Measurements from ENCODE around the gene CETP. TPM values are rescaled to one million over a fixed set of nuclear protein-coding genes. Genes with fewer than 3 reads are reported as not detected.
"Not testable (repeated sequence)": the region's sequence is repeated elsewhere in the genome, so short reads cannot be mapped to it uniquely, and the experiment has no call there.

CETP gene
- total RNA-seq, 2 experiments from 2014 or later, result not detected

DNA sequence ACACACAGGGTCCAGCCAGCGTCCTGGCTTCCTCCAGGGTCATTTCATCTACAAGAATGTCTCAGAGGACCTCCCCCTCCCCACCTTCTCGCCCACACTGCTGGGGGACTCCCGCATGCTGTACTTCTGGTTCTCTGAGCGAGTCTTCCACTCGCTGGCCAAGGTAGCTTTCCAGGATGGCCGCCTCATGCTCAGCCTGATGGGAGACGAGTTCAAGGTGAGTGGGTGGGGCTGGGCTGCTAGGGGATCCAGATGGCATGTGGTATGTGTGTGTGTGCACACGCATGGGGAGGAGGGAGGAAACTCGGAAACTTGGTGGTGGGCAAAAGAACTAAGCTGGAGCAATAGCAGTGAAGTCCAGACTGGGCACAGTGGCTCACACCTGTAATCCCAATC lies 11.5 kb downstream of the CETP start:
- ChIA-PET CTCF (interaction anchor here (10.2 kb wide), 1 partner anchor 9 kb away, joined by 87 read pairs; no protein-coding TSS in a partner anchor), POLR2A (interaction anchor here (0.6 to 4.4 kb wide), 3 partner anchors 15 to 35 kb away, joined by 3 to 21 read pairs (median 3); partner anchors contain the start of gene NLRC5)
- H3K4me1 Mint-ChIP-seq (ENCODE audit: low read depth), result peaks cover 32% of the 10 kb centered on the region
- no peak for DNase-seq
- H3K4me3 Mint-ChIP-seq, result no peak overlapping the region
- H3K36me3 Mint-ChIP-seq (ENCODE audit: low read depth), result peaks cover 8% of the 10 kb centered on the region
- no peaks in the 10 kb centered on the region for H3K9me3 Mint-ChIP-seq (ENCODE audit: insufficient read depth)
- H3K27ac Mint-ChIP-seq, result no peak overlapping the region
- ATAC-seq, result no peak
- H3K27me3 Mint-ChIP-seq (ENCODE audit: low read depth), result no peaks in the 10 kb centered on the region

- H3K27me3 Mint-ChIP-seq (ENCODE audit: low read depth); H3K27ac Mint-ChIP-seq; H3K4me3 Mint-ChIP-seq; DNase-seq; H3K9me3 Mint-ChIP-seq (ENCODE audit: insufficient read depth); ATAC-seq; POLR2A ChIA-PET; H3K36me3 Mint-ChIP-seq (ENCODE audit: low read depth): not testable (repeated sequence)
- peaks cover 32% of the 10 kb centered on the region for H3K4me1 Mint-ChIP-seq (ENCODE audit: low read depth)
- CTCF ChIA-PET, result interaction anchor here (1.4 to 10.2 kb wide), 2 partner anchors 10 to 13 kb away, joined by 4 to 87 read pairs; no protein-coding TSS in a partner anchor
These were observed 12.1 kb downstream of the CETP start for GRCh38 chr16:56973899-56974298.

DNA sequence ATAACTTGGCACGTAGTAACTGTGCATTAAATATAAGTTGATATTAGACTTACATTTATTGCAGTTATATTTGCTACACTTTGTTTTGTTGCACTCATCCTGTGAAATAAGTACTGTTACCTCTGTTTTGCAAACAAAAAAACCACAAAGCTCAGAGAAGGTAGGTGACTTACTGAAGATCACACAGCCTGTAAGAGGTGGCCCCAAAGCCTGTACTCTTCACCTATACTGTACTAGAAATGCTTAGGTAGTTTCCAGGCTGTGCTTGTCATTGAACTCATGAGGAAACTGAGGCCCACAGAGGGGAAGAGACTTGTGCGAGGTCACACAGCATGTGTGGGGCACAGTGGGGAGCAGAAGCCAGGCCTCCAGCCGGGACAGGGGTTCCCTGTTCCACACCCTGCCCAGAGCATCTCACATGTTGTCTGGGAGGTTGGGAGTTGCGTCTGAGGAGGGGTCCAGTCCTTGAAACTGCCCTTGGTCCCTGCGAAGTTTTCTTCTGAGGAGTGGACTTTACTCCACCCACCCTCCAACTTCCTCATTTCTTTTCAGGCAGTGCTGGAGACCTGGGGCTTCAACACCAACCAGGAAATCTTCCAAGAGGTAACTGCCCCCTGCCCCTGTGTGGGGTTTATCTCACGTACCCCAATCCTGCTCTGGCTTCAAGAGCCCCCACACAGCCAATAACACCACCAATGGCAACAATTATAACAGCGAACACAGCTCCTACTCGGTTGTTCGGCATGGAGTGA lies 13.0 kb downstream of the CETP start:
- peak overlapping the region; percentile 16 for H3K27ac Mint-ChIP-seq
- no peak for ATAC-seq
- peaks cover 8% of the 10 kb centered on the region for H3K36me3 Mint-ChIP-seq (ENCODE audit: low read depth)
- no peak for DNase-seq
- H3K4me3 Mint-ChIP-seq, result no peak overlapping the region
- POLR2A ChIA-PET, result interaction anchor here (0.7 kb wide), 1 partner anchor 43 kb away, joined by 5 read pairs; no protein-coding TSS in a partner anchor
- H3K4me1 Mint-ChIP-seq (ENCODE audit: low read depth), result peaks cover 35% of the 10 kb centered on the region
- H3K27me3 Mint-ChIP-seq (ENCODE audit: low read depth), result no peaks in the 10 kb centered on the region
- H3K9me3 Mint-ChIP-seq (ENCODE audit: insufficient read depth), result no peaks in the 10 kb centered on the region
- CTCF ChIA-PET, result interaction anchor here (1.4 to 10.2 kb wide), 2 partner anchors 10 to 13 kb away, joined by 4 to 87 read pairs; no protein-coding TSS in a partner anchor

DNA sequence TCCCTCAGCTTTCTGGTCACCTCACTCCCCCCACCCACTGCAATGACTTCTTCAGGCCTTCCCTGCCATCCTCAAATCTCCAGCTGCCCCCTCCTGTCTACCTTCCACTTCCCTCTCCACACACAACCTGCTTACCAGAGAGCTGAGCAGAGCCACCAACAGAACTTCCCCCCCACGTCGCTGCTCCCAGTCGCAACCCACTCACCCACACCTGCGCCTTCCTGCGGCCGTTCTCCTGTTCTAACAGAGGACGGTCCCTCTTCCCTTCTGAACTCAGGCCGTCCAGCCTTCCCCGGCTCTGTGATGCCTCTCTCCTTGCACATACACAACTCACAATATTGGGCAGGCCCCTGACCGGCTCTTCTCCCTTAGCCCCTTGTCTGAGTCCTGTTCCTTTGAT lies 14.0 kb downstream of the CETP start:
- Mint-ChIP-seq H3K4me3 (no peak overlapping the region), H3K9me3 (ENCODE audit: insufficient read depth) (no peaks in the 10 kb centered on the region), H3K27me3 (ENCODE audit: low read depth) (no peaks in the 10 kb centered on the region), H3K4me1 (ENCODE audit: low read depth) (peaks cover 41% of the 10 kb centered on the region), H3K36me3 (ENCODE audit: low read depth) (peaks cover 11% of the 10 kb centered on the region), H3K27ac (no peak overlapping the region)
- no peak for DNase-seq
- ChIA-PET POLR2A (no interaction called here), CTCF (interaction anchor here (10.2 kb wide), 1 partner anchor 11 kb away, joined by 87 read pairs; no protein-coding TSS in a partner anchor)
- ATAC-seq, result no peak

GRCh38 chr16:56977216-56977615 lies 15.5 kb downstream of the CETP start:
- H3K27ac Mint-ChIP-seq, result no peak overlapping the region

GRCh38 chr16:56977823-56978430 lies 16.2 kb downstream of the CETP start:
- ChIA-PET CTCF (interaction anchor here (10.2 kb wide), 1 partner anchor 14 kb away, joined by 87 read pairs; no protein-coding TSS in a partner anchor), POLR2A (interaction anchor here (0.6 to 2.1 kb wide), 2 partner anchors 11 to 29 kb away, joined by 3 to 8 read pairs; partner anchors contain the start of gene NLRC5)
- no peak for DNase-seq
- H3K27ac Mint-ChIP-seq, result no peak overlapping the region
- H3K4me3 Mint-ChIP-seq, result no peak overlapping the region
- peaks cover 31% of the 10 kb centered on the region for H3K36me3 Mint-ChIP-seq (ENCODE audit: low read depth)
- H3K4me1 Mint-ChIP-seq (ENCODE audit: low read depth), result peaks cover 58% of the 10 kb centered on the region
- no peaks in the 10 kb centered on the region for H3K27me3 Mint-ChIP-seq (ENCODE audit: low read depth)
- no peaks in the 10 kb centered on the region for H3K9me3 Mint-ChIP-seq (ENCODE audit: insufficient read depth)
- no peak for ATAC-seq

More at GRCh38 chr16:56977216-56977615, 15.5 kb downstream of the CETP start:
- Mint-ChIP-seq H3K4me1 (ENCODE audit: low read depth) (peaks cover 53% of the 10 kb centered on the region), H3K4me3 (no peak overlapping the region), H3K9me3 (ENCODE audit: insufficient read depth) (no peaks in the 10 kb centered on the region), H3K36me3 (ENCODE audit: low read depth) (peaks cover 25% of the 10 kb centered on the region), H3K27me3 (ENCODE audit: low read depth) (no peaks in the 10 kb centered on the region)
- no peak for ATAC-seq
- no peak for DNase-seq
- ChIA-PET POLR2A (interaction anchor here (0.6 to 2.1 kb wide), 3 partner anchors 9 to 30 kb away, joined by 3 to 8 read pairs (median 4); partner anchors contain the start of gene NLRC5), CTCF (interaction anchor here (10.2 kb wide), 1 partner anchor 13 kb away, joined by 87 read pairs; no protein-coding TSS in a partner anchor)

DNA sequence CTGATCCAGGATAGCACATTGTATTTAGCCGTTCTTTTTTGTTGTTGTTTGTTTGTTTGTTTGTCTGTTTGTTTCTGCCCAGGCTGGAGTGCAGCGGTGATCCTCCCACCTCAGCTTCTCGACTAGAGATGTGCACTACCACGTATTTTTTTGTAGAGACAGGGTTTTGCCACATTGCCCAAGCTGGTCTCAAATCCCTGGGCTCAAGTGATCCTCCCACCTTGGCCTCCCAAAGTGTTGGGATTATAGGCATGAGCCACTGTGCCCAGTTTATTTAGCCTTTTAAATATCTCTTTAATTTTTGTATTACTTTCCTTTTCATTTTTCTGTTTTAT lies 18.4 kb downstream of the CETP start:
- ATAC-seq, result no peak
- H3K4me1 Mint-ChIP-seq (ENCODE audit: low read depth), result peaks cover 66% of the 10 kb centered on the region

GRCh38 chr16:56980792-56981724 lies 19.3 kb downstream of the CETP start:
- no peaks in the 10 kb centered on the region for H3K9me3 Mint-ChIP-seq (ENCODE audit: insufficient read depth)
- CTCF ChIA-PET, result interaction anchor here (1.0 to 10.2 kb wide), 2 partner anchors 11 to 17 kb away, joined by 4 to 87 read pairs; no protein-coding TSS in a partner anchor
- peak overlapping the region; percentile 66 for H3K27ac Mint-ChIP-seq
- POLR2A ChIA-PET, result interaction anchor here (0.8 to 1.6 kb wide), 3 partner anchors 9 to 11 kb away, joined by 3 to 4 read pairs (median 3); partner anchors contain the start of gene NLRC5
- ATAC-seq (peak; percentile 40), DNase-seq (no peak)
- H3K36me3 Mint-ChIP-seq (ENCODE audit: low read depth), result peaks cover 56% of the 10 kb centered on the region
- peaks cover 70% of the 10 kb centered on the region for H3K4me1 Mint-ChIP-seq (ENCODE audit: low read depth)
- no peaks in the 10 kb centered on the region for H3K27me3 Mint-ChIP-seq (ENCODE audit: low read depth)
- H3K4me3 Mint-ChIP-seq, result peak overlapping the region; percentile 29

More for the DNA sequence above, 18.4 kb downstream of the CETP start:
- Mint-ChIP-seq H3K27me3 (ENCODE audit: low read depth) (no peaks in the 10 kb centered on the region), H3K9me3 (ENCODE audit: insufficient read depth) (no peaks in the 10 kb centered on the region), H3K27ac (peak overlapping the region; percentile 1), H3K36me3 (ENCODE audit: low read depth) (peaks cover 47% of the 10 kb centered on the region), H3K4me3 (no peak overlapping the region)
- ChIA-PET CTCF (interaction anchor here (10.2 kb wide), 1 partner anchor 16 kb away, joined by 87 read pairs; no protein-coding TSS in a partner anchor), POLR2A (interaction anchor here (0.8 kb wide), 1 partner anchor 9 kb away, joined by 3 read pairs; the partner anchor contains the start of gene NLRC5)
- no peak for DNase-seq

- no peaks in the 10 kb centered on the region for H3K9me3 Mint-ChIP-seq (ENCODE audit: insufficient read depth)
- H3K27ac Mint-ChIP-seq, result peak overlapping the region; percentile 66
- DNase-seq (no peak), ATAC-seq (no peak)
- POLR2A ChIA-PET, result interaction anchor here (1.0 to 1.6 kb wide), 3 partner anchors 10 to 12 kb away, joined by 3 to 4 read pairs (median 4); no protein-coding TSS in a partner anchor
- peaks cover 72% of the 10 kb centered on the region for H3K4me1 Mint-ChIP-seq (ENCODE audit: low read depth)
- CTCF ChIA-PET, result interaction anchor here (8.5 to 10.2 kb wide), 2 partner anchors 16 to 18 kb away, joined by 87 to 107 read pairs; no protein-coding TSS in a partner anchor
- H3K4me3 Mint-ChIP-seq, result no peak overlapping the region
- no peaks in the 10 kb centered on the region for H3K27me3 Mint-ChIP-seq (ENCODE audit: low read depth)
- peaks cover 56% of the 10 kb centered on the region for H3K36me3 Mint-ChIP-seq (ENCODE audit: low read depth)
These were observed 20.1 kb downstream of the CETP start for GRCh38 chr16:56981729-56982271.

GRCh38 chr16:56982695-56983094 lies 20.9 kb downstream of the CETP start:
- POLR2A ChIA-PET, result interaction anchor here (1.0 to 1.9 kb wide), 6 partner anchors 10 to 57 kb away, joined by 3 to 6 read pairs (median 4); no protein-coding TSS in a partner anchor
- Mint-ChIP-seq H3K4me1 (ENCODE audit: low read depth) (peaks cover 75% of the 10 kb centered on the region), H3K27me3 (ENCODE audit: low read depth) (no peaks in the 10 kb centered on the region), H3K36me3 (ENCODE audit: low read depth) (peaks cover 58% of the 10 kb centered on the region), H3K27ac (peak overlapping the region; percentile 78), H3K4me3 (no peak overlapping the region), H3K9me3 (ENCODE audit: insufficient read depth) (no peaks in the 10 kb centered on the region)
- ATAC-seq, result no peak
- no peak for DNase-seq
- CTCF ChIA-PET, result interaction anchor here (1.1 to 8.5 kb wide), 2 partner anchors 17 to 59 kb away, joined by 3 to 107 read pairs; no protein-coding TSS in a partner anchor
